Hippocampal formation (tissue), 2 donors: ENCODE measurements around the gene ZNF148.
A peak's percentile ranks its signal among the peaks of the same experiment; 100 is the strongest.

Experiments used
- DNase-seq, 2 donors: peaks; one replicate each; lab custom pipeline; 2025; lab: John Stamatoyannopoulos, UW

ZNF148 gene

DNA sequence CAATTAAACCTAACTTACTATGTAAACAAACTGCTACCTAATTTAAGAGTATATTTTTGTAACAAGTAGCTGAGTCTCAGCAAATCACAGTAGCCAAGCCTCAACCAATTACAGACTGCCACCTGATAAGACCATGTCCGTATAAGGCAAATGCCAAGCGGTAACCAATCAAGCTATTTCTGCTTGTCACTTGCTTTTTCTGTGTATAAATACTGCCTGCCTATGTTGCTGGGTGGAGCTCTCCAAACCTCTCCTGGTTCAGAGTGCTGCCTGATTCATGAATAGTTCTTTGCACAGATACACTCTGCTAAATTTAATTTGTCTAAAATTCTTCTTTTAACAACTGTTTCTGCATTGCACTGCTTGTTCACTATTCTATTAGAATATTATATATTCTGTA lies 42.6 kb downstream of the ZNF148 start:
- no peak for DNase-seq

- DNase-seq, result no peak
Observed at GRCh38 chr3:125331243-125331642, 43.9 kb downstream of the ZNF148 start.

DNA sequence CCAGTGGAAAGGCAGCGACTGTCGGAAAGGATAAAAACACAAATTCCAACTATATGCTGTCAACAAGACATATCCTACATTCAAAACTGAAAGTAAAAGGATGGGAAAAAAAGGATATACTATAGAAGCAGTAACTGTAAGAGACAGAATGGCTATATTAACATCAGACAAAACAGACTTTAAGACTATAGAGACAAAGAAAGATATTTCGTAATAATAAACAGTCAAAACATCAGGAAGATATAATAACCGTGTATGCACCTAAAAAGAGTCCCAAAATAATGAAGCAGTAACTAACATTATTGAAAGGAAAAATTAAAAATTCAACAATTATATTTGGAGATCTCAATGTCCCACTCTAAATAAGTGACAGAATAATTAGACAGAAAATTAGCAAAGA lies 48.2 kb downstream of the ZNF148 start:
- no peak for DNase-seq

- no peak for DNase-seq
Observed at GRCh38 chr3:125325746-125326145, 49.4 kb downstream of the ZNF148 start.

DNA sequence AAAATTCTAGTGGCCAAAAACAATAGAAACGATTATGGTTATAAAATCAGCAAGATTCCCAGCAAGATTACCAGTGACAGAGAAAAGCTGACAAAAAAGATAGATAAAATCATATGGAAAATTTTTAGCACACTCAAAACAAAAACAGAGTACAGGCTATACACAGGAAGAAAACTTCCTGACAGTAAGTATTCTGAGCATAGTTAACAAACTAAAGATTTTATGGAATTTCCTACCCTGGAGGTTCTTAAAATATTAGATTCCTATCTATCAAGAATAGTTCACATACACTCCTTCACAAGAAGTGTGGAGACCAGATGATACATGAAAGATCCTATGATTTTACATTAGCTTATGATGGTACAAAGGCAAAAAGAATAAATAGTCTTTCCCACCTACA lies 50.8 kb downstream of the ZNF148 start:
- no peak for DNase-seq

- no peak for DNase-seq
Observed at GRCh38 chr3:125322917-125323316, 52.2 kb downstream of the ZNF148 start.

DNA sequence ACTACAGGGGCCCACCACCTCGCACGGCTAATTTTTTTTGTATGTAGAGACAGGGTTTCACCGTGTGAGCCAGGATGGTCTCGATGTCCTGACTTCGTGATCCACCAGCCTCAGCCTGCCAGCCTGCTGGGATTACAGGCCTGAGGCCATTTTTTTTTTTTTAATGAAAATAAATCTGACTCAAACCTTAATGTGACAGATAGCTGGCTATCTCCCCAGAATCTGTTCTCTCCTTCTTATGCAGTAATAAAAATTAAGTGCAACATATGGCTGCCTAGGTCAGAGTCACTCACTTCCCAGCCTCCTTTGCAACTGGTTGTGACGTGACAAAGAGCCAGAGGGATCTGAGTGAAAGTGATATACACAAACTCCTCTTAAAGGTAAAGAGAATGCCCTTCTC lies 53.0 kb downstream of the ZNF148 start:
- no peak for DNase-seq

DNA sequence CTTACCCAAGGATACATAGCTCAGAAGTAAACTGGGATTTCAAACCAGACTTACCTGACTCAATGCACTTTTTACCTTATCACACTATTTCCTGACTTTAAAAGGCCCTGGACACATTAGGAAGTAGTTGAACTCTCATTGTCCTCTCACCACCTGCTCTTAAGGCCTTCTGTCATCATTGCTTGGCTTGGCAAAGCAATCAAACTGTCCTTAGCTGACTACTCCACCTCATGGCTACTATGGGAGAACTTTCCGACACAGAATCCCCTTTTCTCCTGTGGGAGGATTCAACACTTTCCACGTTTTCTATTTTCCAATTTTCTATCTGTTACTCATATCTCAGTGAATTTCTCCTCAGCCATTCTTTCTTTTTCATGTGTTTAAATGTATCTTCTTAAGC lies 55.4 kb downstream of the ZNF148 start:
- no peak for DNase-seq

DNA sequence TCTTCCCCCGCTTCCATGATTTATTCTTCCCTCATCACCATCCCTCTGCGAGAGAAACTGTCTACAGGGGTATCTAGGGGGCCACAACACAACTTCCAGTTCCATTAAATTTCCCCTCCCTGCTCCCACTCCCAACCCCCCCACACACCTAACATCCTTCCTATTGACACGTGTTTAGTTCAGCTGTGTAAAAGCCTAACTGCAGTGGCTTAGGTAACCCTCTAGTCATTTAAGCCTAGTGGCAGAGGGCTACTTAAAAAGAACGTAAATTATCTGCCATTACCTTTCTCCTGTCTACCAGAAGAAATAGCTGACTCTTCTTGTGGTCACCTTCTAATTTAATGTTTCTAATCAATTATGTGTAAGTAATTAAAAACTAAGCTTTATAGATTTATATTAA lies 56.3 kb downstream of the ZNF148 start:
- DNase-seq, result no peak

DNA sequence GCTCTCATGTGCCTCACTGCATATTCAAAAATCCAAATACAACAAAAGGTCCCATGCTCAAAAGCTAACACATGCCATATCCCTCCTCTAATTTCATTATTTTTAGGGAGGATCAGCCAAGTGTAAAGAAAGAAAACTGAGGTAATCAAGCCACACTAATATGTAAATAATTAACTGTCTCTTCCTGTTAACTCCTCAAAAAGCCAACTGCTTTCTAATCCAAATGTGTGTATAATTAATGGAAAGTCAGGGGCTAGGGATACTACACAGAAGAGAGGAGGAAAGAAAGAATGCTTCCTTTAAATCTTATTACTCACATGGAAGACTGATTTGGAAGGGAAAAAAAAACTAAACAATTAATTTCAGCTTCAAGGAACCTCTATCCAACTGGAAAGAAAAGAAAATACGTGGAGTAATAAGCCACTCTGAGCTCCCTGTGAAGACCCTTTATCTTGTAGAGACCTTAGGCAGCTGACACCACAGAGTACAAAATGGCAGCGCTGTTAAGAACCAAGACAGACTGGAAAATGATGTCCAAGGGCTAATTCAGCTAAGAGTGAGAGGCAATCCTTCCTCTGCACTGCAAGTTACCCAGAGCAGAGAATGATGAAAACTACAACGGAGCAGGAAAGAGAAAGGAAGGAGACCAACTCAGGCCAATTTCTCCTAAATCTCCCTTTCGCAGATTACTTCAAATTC lies 56.8 kb downstream of the ZNF148 start:
- no peak for DNase-seq

DNA sequence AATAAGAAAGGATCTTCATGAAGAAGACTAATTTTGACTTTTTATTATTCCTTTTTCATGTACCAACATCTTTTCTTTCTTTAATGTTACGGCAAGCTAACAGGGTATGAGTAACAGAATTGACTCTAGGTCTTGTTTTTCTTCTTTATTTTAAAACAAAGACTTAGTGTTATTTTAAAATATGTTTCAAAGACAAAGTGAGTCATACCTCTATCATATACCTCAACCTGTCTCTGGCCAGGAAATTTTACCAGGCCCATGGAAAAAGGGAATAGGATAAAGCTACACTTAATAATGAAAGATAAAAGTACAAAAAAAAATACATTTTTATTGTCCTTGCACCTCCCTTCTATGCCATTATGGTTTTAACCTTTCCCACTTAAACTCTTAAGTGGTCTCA lies 57.4 kb downstream of the ZNF148 start:
- DNase-seq, result no peak

DNA sequence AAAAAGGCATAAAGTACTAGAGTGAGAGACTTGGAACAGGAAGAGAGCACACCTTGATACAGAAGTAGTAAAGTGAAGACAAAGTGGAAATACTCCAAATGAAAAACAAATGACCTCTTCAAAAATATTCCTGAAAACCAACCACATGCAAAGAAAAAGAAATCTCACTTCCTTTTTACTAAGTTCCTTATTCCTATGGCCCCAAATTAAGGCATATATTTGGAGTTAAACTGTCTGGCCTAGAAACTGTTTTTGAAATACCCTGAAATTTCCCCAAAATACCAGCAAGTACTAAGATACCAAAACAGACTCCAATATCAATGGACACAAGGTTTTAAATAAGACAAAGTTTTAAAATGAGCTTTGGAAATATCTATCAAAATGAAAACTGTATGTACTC lies 58.2 kb downstream of the ZNF148 start:
- DNase-seq, result no peak

GRCh38 chr3:125316246-125316645 lies 58.9 kb downstream of the ZNF148 start:
- DNase-seq, result no peak

GRCh38 chr3:125313060-125313635 lies 62.0 kb downstream of the ZNF148 start:
- DNase-seq, result no peak

- peak in 1 of 2 donors; percentile 7 for DNase-seq
Observed at GRCh38 chr3:125310623-125311081, 64.5 kb downstream of the ZNF148 start.

- no peak for DNase-seq
Observed at GRCh38 chr3:125309476-125309875, 65.6 kb downstream of the ZNF148 start.

DNA sequence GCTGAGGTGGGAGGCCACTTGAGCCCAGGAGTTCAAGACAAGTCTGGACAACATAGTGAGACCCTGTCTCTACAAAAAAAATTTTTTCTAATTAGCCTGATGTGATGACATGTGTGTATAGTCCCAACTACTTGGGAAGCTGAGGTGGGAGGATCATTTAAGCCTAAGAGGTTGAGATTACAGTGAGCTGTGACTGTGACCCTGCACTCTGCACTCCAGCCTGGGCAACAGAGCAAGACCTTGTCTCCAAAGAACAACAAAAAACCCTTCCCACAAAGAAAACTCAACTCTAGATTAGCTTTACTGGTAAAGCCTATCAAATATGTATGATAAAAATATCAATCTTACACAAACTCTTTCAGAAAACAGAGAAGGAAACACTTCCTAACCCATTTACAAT lies 68.5 kb downstream of the ZNF148 start:
- DNase-seq, result no peak

DNA sequence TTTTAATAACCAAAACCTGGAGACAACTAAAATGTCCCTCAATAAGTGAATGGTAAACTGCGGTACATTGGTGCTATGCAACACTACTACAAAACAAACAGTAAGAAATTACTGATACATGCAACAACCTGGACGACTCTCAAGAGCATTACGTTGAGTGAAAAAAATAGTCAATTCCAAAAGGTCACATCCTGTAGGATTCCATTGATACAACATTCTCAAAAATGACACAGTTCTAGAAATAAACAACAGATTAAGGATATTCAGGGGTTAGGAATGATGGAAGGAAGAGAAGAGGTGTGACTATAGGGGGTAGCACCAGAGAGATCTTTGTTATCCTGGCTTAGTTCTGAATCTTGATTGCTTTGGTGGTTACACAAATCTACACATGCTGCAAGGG lies 72.2 kb downstream of the ZNF148 start:
- no peak for DNase-seq

- DNase-seq, result no peak
Observed at GRCh38 chr3:125300416-125300815, 74.7 kb downstream of the ZNF148 start.

DNA sequence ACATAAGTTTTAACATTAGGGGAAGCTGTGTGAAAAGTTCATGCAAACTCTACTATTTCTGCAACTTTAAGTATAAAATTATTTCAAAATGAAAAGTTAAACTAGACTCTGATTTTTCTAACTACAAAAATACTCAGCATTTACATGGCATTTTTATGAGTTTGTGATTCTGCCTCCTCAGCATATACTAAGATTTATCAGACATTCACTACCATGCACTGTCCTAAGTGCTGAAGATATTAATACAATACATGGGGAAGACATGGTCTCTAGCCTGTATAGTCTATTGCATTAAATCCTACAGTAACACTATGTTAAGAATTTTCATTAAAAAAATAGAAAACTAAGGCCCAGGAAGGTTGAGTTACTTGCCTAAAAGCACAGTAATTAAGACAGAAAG lies 80.7 kb downstream of the ZNF148 start:
- DNase-seq, result no peak

DNA sequence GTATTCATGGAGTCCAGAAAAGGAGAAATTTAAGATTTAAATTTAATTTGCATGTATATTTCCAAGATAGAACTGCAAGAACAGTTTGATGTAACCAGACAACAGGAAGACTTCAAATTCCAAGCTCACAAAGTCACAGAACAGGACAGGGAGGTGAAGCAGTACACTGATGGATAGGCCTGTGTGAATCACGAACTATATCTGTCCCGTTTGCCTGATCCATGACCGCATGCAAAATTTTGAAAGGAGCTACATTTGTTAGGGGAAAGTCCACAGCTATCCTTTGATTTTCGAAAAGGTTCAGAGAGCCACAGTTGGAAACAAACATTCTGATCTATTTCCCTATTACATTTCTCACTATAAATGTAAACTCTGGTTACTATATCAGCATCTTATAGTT lies 83.1 kb downstream of the ZNF148 start:
- DNase-seq, result no peak

GRCh38 chr3:125289429-125289981 lies 85.6 kb downstream of the ZNF148 start:
- no peak for DNase-seq

DNA sequence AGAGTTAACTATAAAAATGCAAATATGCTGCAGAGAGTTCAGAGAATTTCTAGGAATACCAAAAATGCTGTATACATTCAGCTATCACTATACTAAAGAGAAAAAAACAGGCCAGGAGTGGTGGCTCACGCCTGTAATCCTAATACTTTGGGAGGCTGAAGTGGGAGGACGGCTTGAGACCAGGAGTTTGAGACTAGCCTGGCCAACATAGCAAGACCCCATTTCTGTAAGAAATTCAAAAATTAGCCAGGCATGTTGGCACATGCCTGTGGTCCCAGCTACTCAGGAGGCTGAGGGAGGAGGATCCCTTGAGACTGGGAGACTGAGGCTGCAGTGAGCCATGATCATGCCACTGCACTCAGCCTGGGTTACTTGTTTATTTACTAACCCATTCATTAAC lies 87.9 kb downstream of the ZNF148 start:
- no peak for DNase-seq

DNA sequence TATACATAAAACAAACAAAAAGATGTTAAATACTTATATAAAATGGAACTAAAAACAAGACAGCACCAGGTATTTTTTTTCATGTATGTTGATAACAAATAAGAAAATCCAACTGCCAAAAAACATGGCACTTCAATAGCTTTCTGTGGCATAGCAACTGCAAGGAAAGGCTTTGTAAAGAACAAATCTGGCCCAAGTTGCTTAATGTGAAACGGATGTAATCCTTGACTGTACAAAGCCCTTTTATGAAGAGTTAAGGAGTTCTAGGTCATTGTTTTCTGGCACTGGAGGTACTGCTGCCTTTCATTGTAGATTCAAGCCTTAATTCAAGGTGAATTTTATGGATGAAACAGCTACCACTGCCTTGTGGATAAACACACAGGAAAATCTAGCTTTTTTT lies 93.7 kb downstream of the ZNF148 start:
- no peak for DNase-seq
